Tibial nerve (tissue), 3 donors: ENCODE results near the gene INS.

Experiments
- CTCF ChIP-seq, 5 experiments: fragments of 200-600 bp in 3 of 5; fragments of 450-650 bp in 2 of 5; sonication (generic) in 3 of 5; IDR thresholded peaks; one replicate each; pipeline ENCODE4 v1.5.1; 2016 to 2019; ENCODE audit warnings: antibody characterized with exemption in 5 of 5, mild to moderate bottlenecking in 3 of 5, moderate library complexity in 2 of 5
- POLR2A ChIP-seq, 2 donors: fragments of 450-650 bp; IDR thresholded peaks; one replicate each; pipeline ENCODE4 v1.6.1; 2017; ENCODE audit warnings: antibody characterized with exemption in 2 of 2, mild to moderate bottlenecking in 2 of 2, moderate library complexity in 2 of 2

GRCh38 chr11:2202071-2202899 lies 41.3 kb upstream of the INS start:
- TF ChIP-seq CTCF (IDR thresholded peaks at IDR 0.05) (no peak), POLR2A (IDR thresholded peaks at IDR 0.05) (no peak)
